ENCODE results near the gene ASCL4. TPM values are rescaled to one million over a fixed set of nuclear protein-coding genes. Genes with fewer than 3 reads are reported as not detected.
A peak's percentile ranks its signal among the peaks of the same experiment; 100 is the strongest.
"Not testable (repeated sequence)": the region's sequence is repeated elsewhere in the genome, so short reads cannot be mapped to it uniquely, and the experiment has no call there.

The ASCL4 gene, protein sequence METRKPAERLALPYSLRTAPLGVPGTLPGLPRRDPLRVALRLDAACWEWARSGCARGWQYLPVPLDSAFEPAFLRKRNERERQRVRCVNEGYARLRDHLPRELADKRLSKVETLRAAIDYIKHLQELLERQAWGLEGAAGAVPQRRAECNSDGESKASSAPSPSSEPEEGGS
- not detected for polyA plus RNA-seq (2012; ENCODE audit: insufficient read depth, insufficient read length)

DNA sequence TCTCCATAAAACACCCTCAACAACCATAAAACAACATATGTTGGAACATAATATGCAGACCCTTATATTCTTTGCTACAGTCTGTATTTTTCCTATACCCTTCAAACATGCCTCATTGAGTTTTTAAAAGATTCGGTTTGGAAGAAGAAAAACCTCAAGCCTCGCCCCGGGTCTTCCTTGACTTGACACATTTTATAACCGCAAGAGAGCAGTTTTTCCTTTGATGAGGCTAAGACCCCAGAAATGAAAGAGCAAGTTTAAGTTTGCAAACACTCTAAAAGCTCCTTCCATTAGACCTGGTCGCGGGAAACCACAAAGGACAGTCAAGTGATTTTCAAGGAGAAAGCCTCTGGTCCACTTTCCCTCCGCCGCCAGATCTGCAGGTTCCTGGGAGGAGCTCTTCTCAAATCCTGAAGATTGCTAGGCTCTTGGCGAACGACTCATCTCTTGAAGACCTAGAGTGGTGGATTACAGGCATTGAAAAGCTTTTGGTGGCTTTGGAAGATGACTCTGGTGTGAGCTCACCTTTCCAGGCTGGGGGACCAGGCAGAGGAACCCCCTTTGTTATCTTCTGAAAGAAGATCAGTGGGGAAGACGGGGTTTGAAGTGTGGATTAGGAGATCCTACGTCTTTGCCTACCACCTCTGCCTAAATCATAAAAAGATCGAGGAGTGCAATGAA, at the start of gene ASCL4:
TSS of gene ASCL4 (plus strand) at position 356 of the 681 bp plus-strand sequence. CDS start 515 bp downstream, outside the sequence.
- DNase-seq (ENCODE audit: low read depth, low spot score) = peak; percentile 90
- peak within 1 kb of the TSS; percentile 40 for H3K4me3 ChIP-seq (ENCODE audit: low read length)

DNA sequence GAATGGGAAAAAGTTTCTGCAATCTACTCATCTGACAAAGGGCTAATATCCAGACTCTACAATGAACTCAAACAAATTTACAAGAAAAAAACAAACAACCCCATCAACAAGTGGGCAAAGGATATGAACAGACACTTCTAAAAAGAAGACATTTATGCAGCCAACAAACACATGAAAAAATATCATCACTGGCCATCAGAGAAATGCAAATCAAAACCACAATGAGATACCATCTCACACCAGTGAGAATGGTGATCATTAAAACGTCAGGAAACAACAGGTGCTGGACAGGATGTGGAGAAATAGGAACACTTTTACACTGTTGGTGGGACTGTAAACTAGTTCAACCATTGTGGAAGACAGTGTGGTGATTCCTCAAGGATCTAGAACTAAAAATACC, 47.2 kb upstream of the ASCL4 start:
- DNase-seq (ENCODE audit: low read depth, low spot score); H3K4me3 ChIP-seq (ENCODE audit: low read length): not testable (repeated sequence)

DNA sequence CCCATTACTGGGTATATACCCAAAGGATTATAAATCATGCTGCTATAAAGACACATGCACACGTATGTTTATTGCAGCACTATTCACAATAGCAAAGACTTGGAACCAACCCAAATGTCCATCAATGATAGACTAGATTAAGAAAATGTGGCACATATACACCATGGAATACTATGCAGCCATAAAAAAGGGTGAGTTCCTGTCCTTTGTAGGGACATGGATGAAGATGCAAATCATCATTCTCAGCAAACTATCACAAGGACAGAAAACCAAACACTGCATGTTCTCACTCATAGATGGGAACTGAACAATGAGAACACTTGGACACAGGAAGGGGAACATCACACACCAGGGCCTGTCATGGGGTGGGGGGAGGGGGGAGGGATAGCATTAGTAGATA, 46.8 kb upstream of the ASCL4 start:
- H3K4me3 ChIP-seq (ENCODE audit: low read length); DNase-seq (ENCODE audit: low read depth, low spot score): not testable (repeated sequence)

DNA sequence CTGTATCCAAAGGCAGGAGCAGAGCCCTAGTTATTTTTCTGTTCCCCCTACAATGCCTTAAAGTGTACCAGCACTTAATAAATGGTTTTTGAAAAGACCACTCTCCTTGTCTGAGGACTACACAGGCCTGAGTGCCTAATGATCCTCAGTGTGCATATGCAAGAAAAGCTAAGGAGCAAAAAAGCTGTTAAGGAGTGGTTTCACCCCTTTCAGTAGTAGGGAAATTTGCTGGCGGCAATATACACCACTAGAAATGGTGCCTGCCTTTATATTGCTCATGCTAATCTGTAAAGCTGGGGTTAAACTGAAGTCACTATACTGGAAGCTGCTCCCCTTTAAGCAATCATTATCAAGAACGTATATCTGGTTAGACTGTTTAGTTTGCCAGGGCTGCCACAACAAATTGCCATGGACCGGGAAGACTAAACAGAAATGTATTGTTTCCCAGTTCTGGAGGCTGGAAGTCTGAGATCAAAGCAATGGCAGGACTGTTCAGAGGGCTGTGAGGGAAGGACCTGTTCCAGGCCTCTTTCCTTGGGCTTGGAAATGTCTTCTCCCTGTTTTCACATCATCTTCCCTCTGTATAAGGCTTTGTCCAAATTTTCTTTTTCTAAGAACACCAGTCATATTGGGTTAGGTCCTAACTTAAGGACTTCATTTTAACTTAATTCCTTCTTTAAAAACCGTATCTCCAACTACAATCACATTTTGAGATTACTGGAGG, 43.7 kb upstream of the ASCL4 start:
- no peak overlapping the region for H3K4me3 ChIP-seq (ENCODE audit: low read length)
- no peak for DNase-seq (ENCODE audit: low read depth, low spot score)

DNA sequence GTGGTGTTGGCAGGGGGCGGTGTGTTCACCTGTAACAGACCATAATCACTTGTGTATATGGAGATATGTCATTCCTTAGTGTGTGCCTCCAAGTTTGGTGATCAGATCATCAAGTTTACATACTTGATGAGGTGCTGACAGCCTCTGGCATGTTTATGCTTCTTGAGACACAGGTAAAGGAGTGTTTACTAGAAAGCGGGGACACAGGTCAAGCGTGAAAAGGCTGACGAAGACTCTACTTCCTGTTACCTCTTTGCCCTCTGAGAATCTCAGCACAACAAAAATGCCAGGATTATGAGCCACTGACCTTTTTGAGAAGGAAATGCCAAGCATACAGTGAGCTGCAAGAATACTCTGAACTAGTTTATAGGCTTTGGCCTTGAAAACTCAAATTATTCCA, 43.1 kb upstream of the ASCL4 start:
- no peak overlapping the region for H3K4me3 ChIP-seq (ENCODE audit: low read length)
- DNase-seq (ENCODE audit: low read depth, low spot score) = no peak

DNA sequence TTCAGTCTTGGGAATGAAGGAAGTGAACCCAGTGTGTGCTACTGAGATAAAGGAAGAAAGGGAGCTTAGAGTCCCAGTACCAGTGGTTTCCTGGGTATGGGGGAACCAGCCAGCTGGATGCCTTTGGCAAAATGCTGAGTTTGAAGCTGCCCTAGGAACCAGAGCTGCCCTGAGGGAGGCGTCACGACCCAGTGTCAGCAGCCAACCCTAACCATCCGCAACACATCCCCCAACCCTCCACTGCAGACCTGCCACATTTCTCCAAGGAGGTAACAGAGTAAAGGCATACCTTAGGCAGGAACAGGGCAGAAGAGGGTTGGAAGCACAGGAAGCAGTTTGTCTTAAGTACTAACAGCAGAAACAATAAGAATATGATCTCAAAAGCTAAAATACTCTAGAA, 42.1 kb upstream of the ASCL4 start:
- DNase-seq (ENCODE audit: low read depth, low spot score) = no peak
- no peak overlapping the region for H3K4me3 ChIP-seq (ENCODE audit: low read length)

DNA sequence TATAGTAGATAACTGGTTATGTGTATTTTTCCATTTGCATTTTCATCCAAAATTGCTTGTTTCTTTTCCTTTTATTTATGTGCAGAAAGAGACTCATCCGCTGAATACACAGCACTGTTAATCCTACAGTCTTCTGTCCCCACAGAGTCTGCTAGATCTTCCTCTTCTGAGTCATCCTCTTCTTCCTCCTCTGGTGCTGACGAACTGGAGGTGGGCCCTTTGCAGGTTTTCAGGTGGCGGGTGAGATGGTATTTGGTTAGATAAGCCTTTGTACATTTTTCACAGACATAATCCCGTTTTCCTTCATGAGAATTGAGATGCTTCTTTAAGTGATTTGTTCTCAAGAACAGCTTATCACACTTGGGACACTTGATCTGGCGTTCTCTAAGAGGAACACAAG, 40.4 kb upstream of the ASCL4 start:
- H3K4me3 ChIP-seq (ENCODE audit: low read length) = no peak overlapping the region
- no peak for DNase-seq (ENCODE audit: low read depth, low spot score)

DNA sequence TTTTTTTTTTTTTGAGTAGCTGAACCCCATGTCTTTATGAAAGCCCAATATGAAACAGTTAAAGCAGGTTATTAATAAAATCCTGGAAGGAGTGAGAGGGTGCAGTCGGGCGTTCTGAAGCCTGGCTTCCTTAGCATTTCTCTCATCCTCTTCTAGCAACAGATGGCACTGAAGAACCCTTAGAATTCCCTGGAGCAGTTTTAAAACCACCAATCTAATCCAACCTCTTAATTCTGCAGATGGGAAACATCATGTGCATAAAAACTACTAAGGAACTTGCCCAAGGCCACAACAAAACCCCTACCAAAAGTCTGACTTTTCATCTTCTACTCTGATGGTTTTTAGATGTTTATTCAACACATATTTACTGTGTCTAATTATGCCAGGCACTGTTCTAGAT, 38.7 kb upstream of the ASCL4 start:
- H3K4me3 ChIP-seq (ENCODE audit: low read length) = no peak overlapping the region
- no peak for DNase-seq (ENCODE audit: low read depth, low spot score)

DNA sequence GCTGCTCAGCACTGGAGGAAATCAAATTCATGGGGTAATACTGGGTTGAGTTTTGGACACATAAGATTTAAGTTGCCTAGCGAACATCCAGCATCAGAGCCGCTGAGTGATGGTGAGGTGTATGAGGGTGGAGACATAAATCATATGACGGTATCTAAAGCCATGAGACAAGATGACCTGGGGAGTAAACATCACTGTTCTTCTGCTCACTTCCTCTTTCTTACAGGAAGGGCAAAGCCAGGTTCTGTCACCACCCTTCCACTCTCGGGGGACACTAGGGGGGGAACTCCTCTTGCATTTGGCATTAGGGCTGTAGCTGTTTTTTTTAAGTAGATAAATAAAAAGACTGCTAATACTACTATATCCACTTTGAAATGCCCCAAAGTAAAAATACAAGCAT, 37.6 kb upstream of the ASCL4 start:
- H3K4me3 ChIP-seq (ENCODE audit: low read length) = no peak overlapping the region
- DNase-seq (ENCODE audit: low read depth, low spot score) = no peak

DNA sequence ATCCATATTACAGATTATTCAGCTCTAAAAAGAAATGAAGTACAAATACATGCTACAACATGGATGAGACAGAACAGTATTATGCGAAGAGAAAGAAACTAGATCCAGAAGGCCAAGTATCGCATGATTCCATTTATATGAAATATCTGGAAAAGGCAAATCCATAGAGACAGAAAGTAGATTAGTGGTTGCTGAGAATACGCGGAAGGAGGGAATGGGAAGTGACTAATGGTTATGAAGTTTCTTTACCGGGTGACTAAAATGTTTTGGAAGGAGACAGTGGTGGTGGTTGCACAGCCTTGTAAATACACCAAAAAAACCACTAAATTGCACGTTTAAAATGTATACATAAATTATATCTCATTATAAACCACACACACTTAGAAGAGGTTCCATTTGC, 26.0 kb upstream of the ASCL4 start:
- no peak overlapping the region for H3K4me3 ChIP-seq (ENCODE audit: low read length)
- DNase-seq (ENCODE audit: low read depth, low spot score) = no peak

DNA sequence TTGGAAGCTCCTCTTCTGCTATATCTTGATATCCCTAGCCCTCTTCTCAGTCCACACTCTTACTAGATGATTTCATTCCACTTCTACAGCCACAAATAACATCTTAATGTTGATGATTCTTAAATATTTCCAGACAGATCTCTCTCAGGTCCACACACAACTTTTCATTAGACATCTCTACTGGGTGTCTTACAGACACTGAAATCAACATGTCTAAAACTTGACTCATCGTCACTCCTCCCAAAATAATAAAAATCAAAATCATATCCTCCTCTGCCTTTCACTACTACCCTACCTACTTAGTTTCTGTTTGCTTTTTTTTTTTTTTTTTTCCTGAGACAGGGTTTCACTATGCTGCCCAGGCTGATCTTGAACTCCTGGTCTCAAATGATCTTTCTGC, 25.4 kb upstream of the ASCL4 start:
- H3K4me3 ChIP-seq (ENCODE audit: low read length) = no peak overlapping the region
- no peak for DNase-seq (ENCODE audit: low read depth, low spot score)

DNA sequence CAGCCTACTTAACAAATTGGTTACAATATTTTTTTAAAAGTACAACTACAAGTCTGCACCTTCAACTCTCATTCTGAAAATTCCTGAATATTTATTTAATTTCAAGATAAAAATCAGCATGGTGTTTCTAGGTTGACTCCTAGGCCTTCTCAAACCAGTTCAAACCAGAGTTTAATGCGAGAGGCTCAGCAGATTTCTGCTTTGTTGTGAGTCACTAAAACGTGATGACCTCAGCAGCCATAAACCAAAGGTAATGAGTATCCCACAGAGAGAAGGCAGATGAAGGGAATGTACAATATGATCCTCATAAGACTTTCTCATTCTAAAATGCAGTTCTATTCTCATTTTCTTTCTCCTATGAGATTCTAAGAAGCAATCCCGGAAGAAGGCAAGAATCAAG, 15.1 kb upstream of the ASCL4 start:
- DNase-seq (ENCODE audit: low read depth, low spot score) = no peak
- peak overlapping the region; percentile 59 for H3K4me3 ChIP-seq (ENCODE audit: low read length)

DNA sequence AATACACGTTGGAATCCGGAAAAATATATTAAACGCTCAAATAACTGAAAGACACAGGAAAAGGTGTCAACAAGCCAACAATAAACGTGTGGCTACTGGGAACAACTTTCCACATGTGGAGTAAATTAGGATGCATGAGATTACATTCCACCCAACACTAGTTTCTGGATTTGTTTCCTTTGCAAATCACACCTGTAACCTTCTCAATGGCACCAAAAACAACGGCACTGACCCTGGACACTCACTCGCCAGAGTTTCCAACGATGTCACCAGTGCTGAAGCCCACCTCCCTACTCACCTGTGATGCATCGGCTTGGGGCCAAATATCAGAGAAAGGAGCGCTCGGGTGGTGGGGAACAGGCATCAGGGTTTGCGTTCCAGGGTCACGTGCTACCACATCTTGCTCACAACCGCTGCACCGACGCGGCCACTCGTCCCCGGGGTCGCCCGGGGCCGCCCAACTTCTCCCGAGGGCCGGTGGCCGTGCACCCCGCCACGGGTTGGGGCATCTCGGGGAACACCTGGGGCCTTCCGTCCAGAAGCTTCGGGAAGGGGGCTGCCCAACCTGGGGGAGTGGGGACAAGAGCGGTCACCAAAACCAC, 14.2 kb upstream of the ASCL4 start:
- H3K4me3 ChIP-seq (ENCODE audit: low read length) = peak overlapping the region; percentile 59
- DNase-seq (ENCODE audit: low read depth, low spot score) = no peak

DNA sequence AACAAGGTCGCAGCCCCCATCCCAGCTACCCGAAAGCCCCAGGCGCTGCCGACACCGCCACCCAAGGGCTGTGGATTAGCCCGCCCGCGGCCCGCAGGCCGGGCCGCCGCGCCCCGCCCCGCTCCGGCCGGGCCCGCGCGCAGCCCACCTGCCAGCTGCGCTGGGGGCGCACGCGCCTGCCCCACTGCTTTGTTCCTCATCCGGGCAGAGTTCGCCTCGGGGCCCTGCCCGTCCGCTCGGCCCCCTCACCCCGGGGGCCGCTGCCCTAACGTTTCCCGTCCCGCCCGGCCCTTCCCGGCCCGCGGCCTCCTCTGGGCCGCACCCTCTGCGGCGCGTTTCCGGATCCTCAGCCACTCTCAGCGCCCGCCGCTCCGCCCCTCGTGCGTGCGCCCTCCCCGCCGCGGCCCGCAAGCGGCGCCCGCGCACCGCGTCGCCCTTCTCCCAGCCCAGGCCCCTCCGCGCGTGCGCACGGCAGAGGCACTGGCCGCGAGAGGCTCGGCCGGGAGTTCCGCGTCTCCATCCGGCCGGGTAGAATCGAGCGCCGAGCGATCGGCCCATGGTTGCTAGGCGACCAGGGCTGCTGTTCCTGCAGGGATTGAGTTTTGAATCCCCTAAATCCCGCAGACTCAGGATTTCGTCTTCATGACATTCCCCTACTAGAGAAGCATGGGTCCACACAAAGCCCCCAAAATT, 13.5 kb upstream of the ASCL4 start, which contains the start of gene PRDM4:
TSS of gene PRDM4 (minus strand) at position 329 of the 693 bp plus-strand sequence. CDS start 622 bp downstream, outside the sequence.
- H3K4me3 ChIP-seq (ENCODE audit: low read length) = peak within 1 kb of the TSS; percentile 64
- peak; percentile 85 for DNase-seq (ENCODE audit: low read depth, low spot score)

DNA sequence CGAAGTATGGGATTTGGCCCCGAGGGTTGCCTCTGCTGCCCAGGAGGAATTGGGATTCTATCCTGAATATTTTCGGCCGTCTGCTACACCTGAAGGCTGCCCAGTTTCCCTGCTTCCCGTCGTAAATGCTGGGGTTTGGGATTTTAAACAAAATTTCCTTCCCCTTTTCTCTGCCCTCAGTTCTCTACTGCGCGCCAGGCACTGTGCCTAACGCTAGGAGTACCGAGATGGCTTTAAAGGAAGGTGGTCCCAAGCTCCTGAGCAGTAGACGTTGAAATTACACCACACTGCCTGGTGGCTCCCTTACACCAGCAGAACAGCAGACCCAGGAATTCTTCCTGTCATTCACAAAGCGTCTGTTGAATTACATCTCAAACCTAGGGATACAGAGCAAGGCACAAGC, 13.0 kb upstream of the ASCL4 start:
- peak overlapping the region; percentile 64 for H3K4me3 ChIP-seq (ENCODE audit: low read length)

DNA sequence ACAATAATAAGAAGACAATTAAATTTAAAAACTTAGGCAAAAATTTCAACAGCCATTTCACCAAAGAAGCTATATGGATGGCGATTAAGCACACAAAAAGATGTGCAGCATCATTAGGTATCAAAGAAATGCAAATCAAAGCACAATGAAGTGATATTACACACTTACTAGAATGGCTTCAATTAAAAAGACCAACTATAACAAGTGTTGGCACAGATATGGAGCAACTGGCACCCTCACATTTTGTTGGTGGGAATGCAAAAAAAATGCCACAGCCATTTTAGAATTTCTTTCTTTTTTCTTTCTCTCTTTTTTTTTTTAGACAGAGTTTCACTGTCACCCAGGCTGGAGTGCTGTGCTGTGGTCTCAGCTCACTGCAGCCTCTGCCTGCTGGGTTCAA, 11.6 kb upstream of the ASCL4 start:
- no peak for DNase-seq (ENCODE audit: low read depth, low spot score)

More for the DNA sequence above, 13.0 kb upstream of the ASCL4 start:
- DNase-seq (ENCODE audit: low read depth, low spot score) = no peak

DNA sequence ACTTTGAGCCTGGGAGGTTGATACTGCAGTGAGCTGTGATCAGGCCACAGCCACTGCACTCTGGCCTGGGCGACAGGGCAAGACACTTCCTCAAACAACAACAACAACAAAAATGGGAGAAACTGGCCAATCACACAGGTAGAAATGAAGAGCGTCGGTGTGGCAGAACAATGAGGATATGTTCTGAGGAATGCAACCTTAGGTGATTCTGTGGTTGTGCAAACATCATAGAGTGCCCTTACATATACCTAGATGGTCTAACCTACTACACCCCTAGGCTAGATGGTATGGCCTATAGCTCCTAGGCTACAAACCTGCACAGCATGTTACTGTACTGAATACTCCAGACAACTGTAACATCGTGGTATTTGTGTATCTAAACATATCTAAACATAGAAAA, 9.9 kb upstream of the ASCL4 start:
- no peak overlapping the region for H3K4me3 ChIP-seq (ENCODE audit: low read length)
- no peak for DNase-seq (ENCODE audit: low read depth, low spot score)

More for the DNA sequence above, 11.6 kb upstream of the ASCL4 start:
- H3K4me3 ChIP-seq (ENCODE audit: low read length) = no peak overlapping the region

DNA sequence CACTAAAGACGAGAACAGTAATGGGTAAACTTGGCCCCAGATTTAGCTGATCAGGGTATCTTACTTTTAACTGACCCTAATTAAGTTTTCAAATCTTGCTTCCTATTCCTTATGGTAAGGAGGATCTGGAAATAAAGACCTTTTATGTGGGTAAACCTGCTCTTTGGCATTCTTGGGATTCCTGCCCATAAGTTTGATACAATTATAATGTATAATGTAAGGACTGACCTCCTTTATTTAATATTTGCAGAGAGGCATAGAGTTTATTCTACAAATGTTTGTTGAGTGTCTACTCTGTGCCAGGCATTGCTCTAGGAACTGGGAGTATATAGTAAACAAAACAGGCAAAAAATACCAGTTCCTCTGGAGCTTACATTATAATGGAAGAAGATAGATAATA, 9.2 kb upstream of the ASCL4 start:
- DNase-seq (ENCODE audit: low read depth, low spot score) = no peak
- H3K4me3 ChIP-seq (ENCODE audit: low read length) = no peak overlapping the region

DNA sequence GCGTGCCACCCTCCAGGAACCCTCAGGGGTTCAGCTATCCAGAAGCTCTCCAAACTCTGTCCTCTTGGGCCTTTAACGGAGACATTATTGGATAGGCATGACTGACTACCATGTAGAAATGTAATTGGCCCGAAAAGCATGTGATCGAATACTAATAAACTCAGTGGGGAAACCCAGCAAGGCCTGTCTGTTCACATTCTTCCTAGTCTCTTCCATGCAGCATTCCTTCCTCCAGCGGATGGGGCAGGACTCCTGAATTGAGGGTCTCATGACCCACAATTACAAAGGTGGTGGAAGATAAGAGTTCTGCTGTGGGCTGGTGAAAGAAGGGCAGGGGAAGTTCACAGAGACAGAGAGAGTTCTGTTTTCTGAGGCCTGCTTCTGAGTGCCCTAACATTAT, 7.0 kb upstream of the ASCL4 start:
- no peak overlapping the region for H3K4me3 ChIP-seq (ENCODE audit: low read length)
- no peak for DNase-seq (ENCODE audit: low read depth, low spot score)
